GM12874 (cell line): ENCODE measurements around the gene CTAGE4.
"Not testable (repeated sequence)": the region's sequence is repeated elsewhere in the genome, so short reads cannot be mapped to it uniquely, and the experiment has no call there.

ENCODE experiments used
- CTCF ChIP-seq: IDR thresholded peaks from 2 replicates; pipeline ENCODE4 v1.5.1; 2011; ENCODE audit warnings: low read depth, mild to moderate bottlenecking, control low read depth, low read length, moderate library complexity; ENCODE audit not compliant: insufficient read depth

Gene CTAGE4

GRCh38 chr7:144183166-144183565, at the start of gene CTAGE4:
CTAGE4 (plus strand) TSS chr7:144183466; CDS start chr7:144183504, 38 bp downstream.
- TF ChIP-seq CTCF: not testable (repeated sequence)

- no peak for TF ChIP-seq CTCF
Measured at GRCh38 chr7:144134116-144134515, 49.1 kb upstream of the CTAGE4 start.

- no peak for TF ChIP-seq CTCF
Measured at GRCh38 chr7:144137501-144137900, 45.8 kb upstream of the CTAGE4 start.

GRCh38 chr7:144142187-144142586, 41.1 kb upstream of the CTAGE4 start:
- TF ChIP-seq CTCF: no peak

GRCh38 chr7:144144426-144144825, 38.8 kb upstream of the CTAGE4 start:
- TF ChIP-seq CTCF: no peak

GRCh38 chr7:144148224-144148827, 34.9 kb upstream of the CTAGE4 start:
- TF ChIP-seq CTCF: no peak

- no peak for TF ChIP-seq CTCF
Measured at GRCh38 chr7:144158861-144159260, 24.4 kb upstream of the CTAGE4 start.
